ENCODE measurements around the gene ARHGAP15. TPM values are rescaled to one million over a fixed set of nuclear protein-coding genes. Genes with fewer than 3 reads are reported as not detected.

The ARHGAP15 gene
- total and polyA plus RNA-seq, 2 experiments from 2014 or later: 0.26 TPM; not detected in 1

DNA sequence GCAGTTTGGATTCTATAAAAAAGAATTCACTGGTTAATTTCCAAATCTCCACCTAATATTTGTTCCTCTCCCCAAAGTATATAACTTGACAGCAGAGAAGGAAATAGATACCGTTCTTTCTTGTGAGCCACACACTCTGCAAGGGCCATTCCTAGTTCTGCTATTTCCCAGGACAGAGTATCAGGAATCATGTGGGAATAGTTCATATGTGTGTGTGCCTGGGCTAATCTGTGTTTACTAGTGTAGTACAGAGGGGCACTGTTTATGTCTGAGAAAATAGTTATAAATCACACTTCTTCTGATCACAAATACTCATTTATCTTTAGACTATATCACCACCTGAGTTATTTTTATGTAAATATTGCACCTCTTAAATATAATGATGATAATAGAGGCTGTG is 296.7 kb downstream of the ARHGAP15 start:
- H3K27ac Mint-ChIP-seq: no peak overlapping the region
- Histone ChIP-seq H3K4me3 (no peak overlapping the region), H3K27ac (ENCODE audit: low read depth) (no peak overlapping the region), H4K20me1 (replicated peaks; ENCODE audit: insufficient read depth) (no peaks in the 10 kb centered on the region), H2AFZ (no peak overlapping the region), H3K4me2 (no peak overlapping the region), H3K27me3 (ENCODE audit: insufficient read depth) (no peaks in the 10 kb centered on the region), H3K79me2 (replicated peaks; ENCODE audit: insufficient read depth) (no peaks in the 10 kb centered on the region), H3K4me1 (ENCODE audit: insufficient read depth) (no peaks in the 10 kb centered on the region), H3K36me3 (ENCODE audit: insufficient read depth) (no peaks in the 10 kb centered on the region), H3F3A (replicated peaks; ENCODE audit: low read depth) (no peaks in the 10 kb centered on the region), H3K9me2 (ENCODE audit: insufficient read depth) (no peaks in the 10 kb centered on the region)
- no peak for DNase-seq (ENCODE audit: low spot score)
- no peak overlapping the region for H3K4me3 Mint-ChIP-seq
- H3K36me3 Mint-ChIP-seq (ENCODE audit: low read depth): no peaks in the 10 kb centered on the region
- no peaks in the 10 kb centered on the region for H3K27me3 Mint-ChIP-seq (ENCODE audit: insufficient read depth, low read depth, poor library complexity)
- TF ChIP-seq CREB1 (CRISPR knock-in tag; IDR thresholded peaks at IDR 0.05; ENCODE audit: low read depth): no peak
- no peak for TF ChIP-seq JUNB (IDR thresholded peaks at IDR 0.05; ENCODE audit: unreplicated experiment)
- no peak for TF ChIP-seq ZNF331 (CRISPR knock-in tag; IDR thresholded peaks at IDR 0.05; ENCODE audit: low read depth)
- TF ChIP-seq STAT1 (IDR thresholded peaks at IDR 0.05; ENCODE audit: unreplicated experiment): no peak
- TF ChIP-seq, protein P1, sequence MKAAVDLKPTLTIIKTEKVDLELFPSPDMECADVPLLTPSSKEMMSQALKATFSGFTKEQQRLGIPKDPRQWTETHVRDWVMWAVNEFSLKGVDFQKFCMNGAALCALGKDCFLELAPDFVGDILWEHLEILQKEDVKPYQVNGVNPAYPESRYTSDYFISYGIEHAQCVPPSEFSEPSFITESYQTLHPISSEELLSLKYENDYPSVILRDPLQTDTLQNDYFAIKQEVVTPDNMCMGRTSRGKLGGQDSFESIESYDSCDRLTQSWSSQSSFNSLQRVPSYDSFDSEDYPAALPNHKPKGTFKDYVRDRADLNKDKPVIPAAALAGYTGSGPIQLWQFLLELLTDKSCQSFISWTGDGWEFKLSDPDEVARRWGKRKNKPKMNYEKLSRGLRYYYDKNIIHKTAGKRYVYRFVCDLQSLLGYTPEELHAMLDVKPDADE (IDR thresholded peaks at IDR 0.05): no peak
- no peak for TF ChIP-seq EZH2 (IDR thresholded peaks at IDR 0.05; ENCODE audit: low read depth, unreplicated experiment)
- no peak for TF ChIP-seq ZNF114 (CRISPR knock-in tag; IDR thresholded peaks at IDR 0.05)
- TF ChIP-seq EZH2phosphoT487 (IDR thresholded peaks at IDR 0.05; ENCODE audit: unreplicated experiment): no peak
- TF ChIP-seq NANOG (IDR thresholded peaks at IDR 0.05; ENCODE audit: borderline replicate concordance): no peak
- TF ChIP-seq, protein P2, sequence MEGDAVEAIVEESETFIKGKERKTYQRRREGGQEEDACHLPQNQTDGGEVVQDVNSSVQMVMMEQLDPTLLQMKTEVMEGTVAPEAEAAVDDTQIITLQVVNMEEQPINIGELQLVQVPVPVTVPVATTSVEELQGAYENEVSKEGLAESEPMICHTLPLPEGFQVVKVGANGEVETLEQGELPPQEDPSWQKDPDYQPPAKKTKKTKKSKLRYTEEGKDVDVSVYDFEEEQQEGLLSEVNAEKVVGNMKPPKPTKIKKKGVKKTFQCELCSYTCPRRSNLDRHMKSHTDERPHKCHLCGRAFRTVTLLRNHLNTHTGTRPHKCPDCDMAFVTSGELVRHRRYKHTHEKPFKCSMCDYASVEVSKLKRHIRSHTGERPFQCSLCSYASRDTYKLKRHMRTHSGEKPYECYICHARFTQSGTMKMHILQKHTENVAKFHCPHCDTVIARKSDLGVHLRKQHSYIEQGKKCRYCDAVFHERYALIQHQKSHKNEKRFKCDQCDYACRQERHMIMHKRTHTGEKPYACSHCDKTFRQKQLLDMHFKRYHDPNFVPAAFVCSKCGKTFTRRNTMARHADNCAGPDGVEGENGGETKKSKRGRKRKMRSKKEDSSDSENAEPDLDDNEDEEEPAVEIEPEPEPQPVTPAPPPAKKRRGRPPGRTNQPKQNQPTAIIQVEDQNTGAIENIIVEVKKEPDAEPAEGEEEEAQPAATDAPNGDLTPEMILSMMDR (conservative IDR thresholded peaks at IDR 0.05; ENCODE audit: low read depth in 2 of 2): no peak
- no peaks in the 10 kb centered on the region for H3K4me1 Mint-ChIP-seq
- no peak for ATAC-seq
- no peaks in the 10 kb centered on the region for H3K9me3 Mint-ChIP-seq

DNA sequence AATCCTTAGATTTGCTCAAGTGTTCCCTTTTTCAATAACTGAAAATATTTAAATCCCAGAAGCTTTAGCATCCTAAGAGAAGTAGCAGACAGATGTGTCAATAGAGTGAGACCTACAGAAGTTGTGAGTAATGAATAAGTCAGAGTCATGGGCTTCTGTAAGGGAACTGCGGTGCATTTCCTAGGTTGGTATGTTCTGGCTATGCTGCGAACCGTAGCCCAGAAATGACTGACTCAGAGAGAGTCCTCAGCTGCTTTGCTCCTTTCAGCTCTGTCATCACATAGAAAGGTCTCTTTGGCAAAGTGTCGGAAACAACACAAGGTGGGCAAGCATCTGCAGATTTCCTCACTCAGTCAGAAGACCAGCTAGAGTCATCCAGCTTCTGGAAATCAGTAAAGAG is 297.1 kb downstream of the ARHGAP15 start:
- Histone ChIP-seq H3K4me1 (ENCODE audit: insufficient read depth) (no peaks in the 10 kb centered on the region), H3K9me2 (ENCODE audit: insufficient read depth) (no peaks in the 10 kb centered on the region), H3K4me2 (no peak overlapping the region), H3K79me2 (replicated peaks; ENCODE audit: insufficient read depth) (no peaks in the 10 kb centered on the region), H3K27ac (ENCODE audit: low read depth) (no peak overlapping the region), H2AFZ (no peak overlapping the region), H4K20me1 (replicated peaks; ENCODE audit: insufficient read depth) (no peaks in the 10 kb centered on the region), H3F3A (replicated peaks; ENCODE audit: low read depth) (no peaks in the 10 kb centered on the region), H3K27me3 (ENCODE audit: insufficient read depth) (no peaks in the 10 kb centered on the region), H3K36me3 (ENCODE audit: insufficient read depth) (no peaks in the 10 kb centered on the region), H3K4me3 (no peak overlapping the region)
- Mint-ChIP-seq H3K4me1 (no peaks in the 10 kb centered on the region), H3K27ac (no peak overlapping the region), H3K4me3 (no peak overlapping the region), H3K36me3 (ENCODE audit: low read depth) (no peaks in the 10 kb centered on the region), H3K9me3 (no peaks in the 10 kb centered on the region), H3K27me3 (ENCODE audit: insufficient read depth, low read depth, poor library complexity) (no peaks in the 10 kb centered on the region)
- no peak for TF ChIP-seq POLR2AphosphoS5 (IDR thresholded peaks at IDR 0.05; ENCODE audit: low read depth)
- no peak for TF ChIP-seq NANOG (IDR thresholded peaks at IDR 0.05; ENCODE audit: borderline replicate concordance)
- no peak for TF ChIP-seq ZNF331 (CRISPR knock-in tag; IDR thresholded peaks at IDR 0.05; ENCODE audit: low read depth)
- TF ChIP-seq, protein P2 (conservative IDR thresholded peaks at IDR 0.05; ENCODE audit: low read depth in 2 of 2): no peak
- TF ChIP-seq STAT1 (IDR thresholded peaks at IDR 0.05; ENCODE audit: unreplicated experiment): no peak
- no peak for TF ChIP-seq ZNF114 (CRISPR knock-in tag; IDR thresholded peaks at IDR 0.05)
- TF ChIP-seq, protein P1 (IDR thresholded peaks at IDR 0.05): no peak
- no peak for DNase-seq (ENCODE audit: low spot score)
- ATAC-seq: no peak

Measured in GM23338 (cell line).